Measurements from ENCODE around the gene TMEM178A.
"Not testable (repeated sequence)": the region's sequence is repeated elsewhere in the genome, so short reads cannot be mapped to it uniquely, and the experiment has no call there.

Gene TMEM178A

GRCh38 chr2:39648580-39648979, 17.1 kb upstream of the TMEM178A start:
- no peak for DNase-seq (ENCODE audit: low read depth)

- DNase-seq (ENCODE audit: low read depth) = no peak
Observed at GRCh38 chr2:39649511-39649910, 16.2 kb upstream of the TMEM178A start.

- DNase-seq (ENCODE audit: low read depth) = no peak
Observed at GRCh38 chr2:39650468-39650867, 15.2 kb upstream of the TMEM178A start.

- not testable (repeated sequence) for DNase-seq (ENCODE audit: low read depth)
Observed at GRCh38 chr2:39656215-39656614, 9.5 kb upstream of the TMEM178A start.

GRCh38 chr2:39657287-39657937, 8.3 kb upstream of the TMEM178A start:
- DNase-seq (ENCODE audit: low read depth) = no peak

- no peak for DNase-seq (ENCODE audit: low read depth)
Observed at GRCh38 chr2:39658371-39658770, 7.3 kb upstream of the TMEM178A start.

- no peak for DNase-seq (ENCODE audit: low read depth)
Observed at GRCh38 chr2:39659765-39660611, 5.7 kb upstream of the TMEM178A start.

- DNase-seq (ENCODE audit: low read depth) = no peak
Observed at GRCh38 chr2:39660612-39661236, 5.0 kb upstream of the TMEM178A start.

GRCh38 chr2:39661826-39662225, 3.9 kb upstream of the TMEM178A start:
- no peak for DNase-seq (ENCODE audit: low read depth)

GRCh38 chr2:39663187-39663930, 2.4 kb upstream of the TMEM178A start:
- no peak for DNase-seq (ENCODE audit: low read depth)

GRCh38 chr2:39664232-39664887, 1.4 kb upstream of the TMEM178A start:
- no peak for DNase-seq (ENCODE audit: low read depth)

- DNase-seq (ENCODE audit: low read depth) = no peak
Observed at GRCh38 chr2:39664888-39665591, 677 bp upstream of the TMEM178A start.

- DNase-seq (ENCODE audit: low read depth) = no peak
Observed at GRCh38 chr2:39666491-39667101, 879 bp downstream of the TMEM178A start.

- no peak for DNase-seq (ENCODE audit: low read depth)
Observed at GRCh38 chr2:39667104-39667885, 1.6 kb downstream of the TMEM178A start.

GRCh38 chr2:39667886-39668276, 2.2 kb downstream of the TMEM178A start:
- DNase-seq (ENCODE audit: low read depth) = no peak

- DNase-seq (ENCODE audit: low read depth) = no peak
Observed at GRCh38 chr2:39668576-39669080, 2.9 kb downstream of the TMEM178A start.

- DNase-seq (ENCODE audit: low read depth) = no peak
Observed at GRCh38 chr2:39671604-39672003, 5.9 kb downstream of the TMEM178A start.

GRCh38 chr2:39673018-39673417, 7.3 kb downstream of the TMEM178A start:
- no peak for DNase-seq (ENCODE audit: low read depth)

- DNase-seq (ENCODE audit: low read depth) = no peak
Observed at GRCh38 chr2:39676342-39676741, 10.6 kb downstream of the TMEM178A start.

GRCh38 chr2:39678170-39678569, 12.5 kb downstream of the TMEM178A start:
- DNase-seq (ENCODE audit: low read depth) = no peak

All from stimulated activated CD8-positive, alpha-beta memory T cell treated with anti-CD3 and anti-CD28 coated beads, Interleukin-15, amount 100 ng/mL, for 1 hour (primary cell).